Large intestine (tissue), 3 donors: ENCODE data around the gene C2CD3. TPM values are rescaled to one million over a fixed set of nuclear protein-coding genes. Genes with fewer than 3 reads are reported as not detected.
"Not testable (repeated sequence)": the region's sequence is repeated elsewhere in the genome, so short reads cannot be mapped to it uniquely, and the experiment has no call there.

Source experiments
- DNase-seq, 2 donors: peaks; one replicate each; pipeline versions ENCODE4 v3.0.0 to v3.0.0-alpha.2; 2013
- H3K27ac ChIP-seq: one replicate; pipeline ENCODE4 v1.5.1; 2013; ENCODE audit warnings: low read length
- H3K27me3 ChIP-seq: 2 replicates; pipeline ENCODE4 v1.6.1; 2013; ENCODE audit warnings: low read length; ENCODE audit not compliant: control insufficient read depth, insufficient read depth
- H3K36me3 ChIP-seq: 2 replicates; pipeline ENCODE4 v1.6.1; 2013; ENCODE audit warnings: low read length; ENCODE audit not compliant: control insufficient read depth, insufficient read depth
- H3K4me1 ChIP-seq: one replicate; pipeline ENCODE4 v1.6.1; 2013; ENCODE audit warnings: low read length; ENCODE audit not compliant: control insufficient read depth, insufficient read depth
- H3K4me3 ChIP-seq: one replicate; pipeline ENCODE4 v1.5.1; 2013; ENCODE audit warnings: low read length
- H3K9me3 ChIP-seq: one replicate; pipeline ENCODE4 v1.6.1; 2013; ENCODE audit warnings: mild to moderate bottlenecking, low read depth, low read length, moderate library complexity; ENCODE audit not compliant: control insufficient read depth
- WGBS: methylation state at CpG from one replicate; pipeline ENCODE4 v1.1.5; 2013; ENCODE audit warnings: low lambda C conversion rate; ENCODE audit not compliant: insufficient coverage; 5-methylcytosine and 5-hydroxymethylcytosine counted together
- polyA plus RNA-seq: library from polyadenylated mRNA; unstranded; fragments of 120-200 nt; gene quantifications from one replicate; pipeline ENCODE4 v1.2.1, GENCODE V29; 2013

The C2CD3 gene
- polyA plus RNA-seq, 1 donor, result 12.3 TPM

DNA sequence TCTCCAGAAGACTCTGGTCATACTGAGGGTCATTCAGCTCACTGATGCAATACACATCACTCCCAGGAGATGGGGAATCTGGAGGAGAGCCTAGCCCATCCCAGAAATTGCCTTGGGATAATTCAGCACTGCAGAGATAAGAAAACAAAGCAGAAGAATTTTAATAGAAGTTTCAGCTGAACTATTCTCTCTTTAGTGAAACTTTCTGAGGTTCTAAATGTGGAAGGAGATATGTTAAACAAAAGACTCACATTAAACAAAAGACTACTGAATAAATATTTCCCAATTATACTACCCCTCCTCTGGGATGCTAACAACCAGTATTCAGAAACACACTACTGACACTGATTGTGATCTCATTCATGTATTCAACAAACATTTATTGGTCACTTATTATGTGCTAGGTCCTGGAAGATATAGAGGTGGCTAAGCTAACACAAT lies 47.8 kb downstream of the C2CD3 start:
- Histone ChIP-seq H3K36me3 (no peaks in the 10 kb centered on the region), H3K9me3 (no peaks in the 10 kb centered on the region), H3K4me1 (no peaks in the 10 kb centered on the region), H3K27ac (no peak overlapping the region), H3K27me3 (no peaks in the 10 kb centered on the region), H3K4me3 (no peak overlapping the region)
- DNase-seq, result no peak

DNA sequence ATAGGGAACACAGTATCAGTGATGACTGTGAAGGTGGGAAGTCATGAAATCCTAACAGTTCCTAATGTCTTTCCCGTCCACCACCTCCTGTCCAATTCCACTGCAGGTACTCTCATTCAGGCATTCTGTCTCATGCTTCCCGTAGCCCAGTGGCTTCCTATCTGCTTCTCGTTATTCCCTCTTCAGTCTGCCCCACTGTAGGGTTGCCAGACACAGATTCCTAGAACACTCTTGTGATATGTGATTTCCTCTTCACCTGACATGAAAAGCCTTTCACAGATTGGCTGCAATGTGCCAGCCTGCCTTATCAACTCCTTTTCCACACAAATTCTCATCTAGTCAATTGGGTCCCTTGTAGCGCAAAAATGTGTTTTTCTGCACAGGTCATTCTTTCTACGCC lies 49.0 kb downstream of the C2CD3 start:
- Histone ChIP-seq H3K27me3 (no peaks in the 10 kb centered on the region), H3K9me3 (no peaks in the 10 kb centered on the region), H3K4me3 (no peak overlapping the region), H3K4me1 (no peaks in the 10 kb centered on the region), H3K36me3 (no peaks in the 10 kb centered on the region), H3K27ac (no peak overlapping the region)
- no peak for DNase-seq
- WGBS, result 96% methylated on average over 3 of the region's 5 CpGs

DNA sequence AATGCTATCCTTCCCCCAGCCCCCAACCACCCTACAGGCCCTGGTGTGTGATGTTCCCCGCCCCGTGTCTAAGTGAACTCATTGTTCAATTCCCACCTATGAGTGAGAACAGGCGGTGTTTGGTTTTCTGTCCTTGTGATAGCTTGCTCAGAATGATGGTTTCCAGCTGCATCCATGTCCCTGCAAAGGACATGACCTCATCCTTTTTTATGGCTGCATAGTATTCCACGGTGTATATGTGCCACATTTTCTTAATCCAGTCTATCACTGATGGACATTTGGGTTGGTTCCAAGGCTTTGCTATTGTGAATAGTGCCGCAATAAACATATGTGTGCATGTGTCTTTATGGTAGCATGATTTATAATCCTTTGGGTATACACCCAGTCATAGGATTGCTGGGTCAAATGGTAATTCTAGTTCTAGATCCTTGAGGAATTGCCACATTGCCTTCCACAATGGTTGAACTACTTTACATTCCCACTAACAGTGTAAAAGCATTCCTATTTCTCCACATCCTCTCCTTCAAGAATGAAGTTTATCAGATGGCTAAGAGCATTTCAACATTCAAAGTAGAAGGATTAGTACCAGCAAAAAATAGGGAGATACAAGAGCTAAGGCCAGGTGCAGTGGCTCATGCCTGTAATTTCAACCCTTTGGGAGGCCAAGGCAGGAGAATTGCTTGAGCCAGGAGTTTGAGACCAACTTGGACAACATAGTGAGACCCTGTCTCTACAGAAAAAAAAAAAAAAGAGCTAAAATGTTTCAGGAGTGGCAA lies 50.4 kb downstream of the C2CD3 start:
- H3K36me3 ChIP-seq, DNase-seq, H3K27ac ChIP-seq, H3K9me3 ChIP-seq, H3K4me3 ChIP-seq, H3K4me1 ChIP-seq, H3K27me3 ChIP-seq: not testable (repeated sequence)
- no CpG with 5 or more reads among the region's 5 CpGs for WGBS

- no peak for DNase-seq
- WGBS, result 98% methylated on average over 5 of the region's 12 CpGs
- no peak overlapping the region for H3K27ac ChIP-seq
- no peaks in the 10 kb centered on the region for H3K4me1 ChIP-seq
- H3K9me3 ChIP-seq, result no peaks in the 10 kb centered on the region
- no peaks in the 10 kb centered on the region for H3K27me3 ChIP-seq
- peaks cover 11% of the 10 kb centered on the region for H3K36me3 ChIP-seq
- no peak overlapping the region for H3K4me3 ChIP-seq
Measured at GRCh38 chr11:74116719-74117118, 54.1 kb downstream of the C2CD3 start.

DNA sequence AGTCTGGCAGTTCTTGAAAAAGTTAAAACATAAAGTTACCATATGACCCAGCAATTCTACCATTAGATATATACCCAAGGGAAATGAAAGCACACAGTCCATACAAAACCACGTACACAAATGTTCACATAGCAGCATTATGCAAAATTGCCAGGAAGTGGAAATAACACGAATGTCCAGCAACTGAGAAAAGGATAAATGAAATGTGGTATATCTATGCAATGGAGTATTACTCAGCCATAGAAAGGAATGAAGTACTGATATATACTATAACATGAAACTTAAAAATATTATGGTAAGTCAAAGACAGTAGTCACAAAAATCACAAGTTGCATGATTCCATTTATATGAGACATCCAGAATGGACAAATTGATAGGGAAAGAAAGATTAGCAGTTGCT lies 57.9 kb downstream of the C2CD3 start:
- Histone ChIP-seq H3K9me3 (no peaks in the 10 kb centered on the region), H3K36me3 (peaks cover 14% of the 10 kb centered on the region), H3K27me3 (no peaks in the 10 kb centered on the region), H3K27ac (no peak overlapping the region), H3K4me1 (no peaks in the 10 kb centered on the region), H3K4me3 (no peak overlapping the region)
- DNase-seq, result no peak
- WGBS, result 100% methylated on average over 2 of the region's 2 CpGs

DNA sequence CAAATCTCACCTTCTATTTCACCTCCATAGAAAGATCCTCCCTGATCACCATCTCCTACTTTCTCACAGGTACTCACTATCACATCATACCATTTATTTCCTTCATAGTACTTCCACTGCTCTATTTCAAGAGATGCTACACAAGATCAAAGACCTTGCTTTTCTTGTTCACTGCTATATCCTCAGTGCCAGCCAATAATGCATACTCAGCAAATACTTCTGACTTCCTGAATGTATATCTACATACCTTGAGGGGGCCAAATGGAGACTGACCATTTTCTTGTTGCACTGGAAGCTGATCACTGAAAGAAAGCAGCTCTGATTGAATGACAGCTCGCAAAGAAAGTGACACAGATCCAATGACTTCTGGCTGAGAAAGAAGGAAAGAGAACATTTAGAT lies 64.7 kb downstream of the C2CD3 start:
- H3K27me3 ChIP-seq, result no peaks in the 10 kb centered on the region
- no peak overlapping the region for H3K27ac ChIP-seq
- H3K9me3 ChIP-seq, result no peaks in the 10 kb centered on the region
- peaks cover 20% of the 10 kb centered on the region for H3K36me3 ChIP-seq
- H3K4me1 ChIP-seq, result no peaks in the 10 kb centered on the region
- no peak overlapping the region for H3K4me3 ChIP-seq
- 100% methylated on average over 1 of the region's 1 CpG for WGBS
- DNase-seq, result no peak

- no peaks in the 10 kb centered on the region for H3K9me3 ChIP-seq
- no peaks in the 10 kb centered on the region for H3K27me3 ChIP-seq
- no peak overlapping the region for H3K27ac ChIP-seq
- H3K4me1 ChIP-seq, result no peaks in the 10 kb centered on the region
- H3K36me3 ChIP-seq, result peaks cover 27% of the 10 kb centered on the region
- no peak for DNase-seq
- no peak overlapping the region for H3K4me3 ChIP-seq
Measured at GRCh38 chr11:74102321-74102720, 68.5 kb downstream of the C2CD3 start.

- no peak overlapping the region for H3K27ac ChIP-seq
- no peak overlapping the region for H3K4me3 ChIP-seq
- H3K36me3 ChIP-seq, result peaks cover 22% of the 10 kb centered on the region
- no peaks in the 10 kb centered on the region for H3K4me1 ChIP-seq
- no peaks in the 10 kb centered on the region for H3K9me3 ChIP-seq
- WGBS, result no CpG with 5 or more reads among the region's 1 CpG
- no peaks in the 10 kb centered on the region for H3K27me3 ChIP-seq
- DNase-seq, result no peak
Measured at GRCh38 chr11:74100735-74101134, 70.1 kb downstream of the C2CD3 start.

- Histone ChIP-seq H3K4me1 (no peaks in the 10 kb centered on the region), H3K36me3 (peaks cover 20% of the 10 kb centered on the region), H3K4me3 (no peak overlapping the region), H3K27ac (no peak overlapping the region), H3K9me3 (no peaks in the 10 kb centered on the region), H3K27me3 (no peaks in the 10 kb centered on the region)
- DNase-seq, result no peak
- WGBS, result no CpG with 5 or more reads among the region's 2 CpGs
Measured at GRCh38 chr11:74100231-74100630, 70.6 kb downstream of the C2CD3 start.

DNA sequence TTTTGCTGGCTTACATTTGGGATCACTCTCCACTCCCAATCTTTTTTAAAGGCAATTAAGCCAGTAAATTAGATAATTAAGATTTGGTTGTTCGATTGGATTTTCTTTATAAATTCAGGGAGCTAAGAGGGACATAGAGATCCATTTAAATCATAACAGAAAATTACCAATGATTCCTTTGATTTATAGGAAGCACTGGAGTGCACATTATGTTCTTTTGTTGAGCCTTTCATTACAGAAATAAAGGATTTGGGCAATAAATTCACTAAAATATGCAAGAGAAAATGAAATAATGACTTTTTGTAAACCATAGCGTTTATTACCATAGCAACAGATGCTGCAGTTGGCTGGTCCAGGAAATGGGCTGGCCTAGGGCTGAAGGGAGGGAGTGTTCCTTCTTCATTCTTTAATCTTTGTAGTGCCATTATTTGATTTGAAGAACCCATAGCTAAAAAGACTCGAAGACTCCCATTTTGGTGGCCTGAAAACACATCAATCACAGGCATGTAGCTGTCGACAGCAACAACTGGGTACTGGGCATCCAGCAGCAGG lies 73.0 kb downstream of the C2CD3 start:
- H3K9me3 ChIP-seq, result no peaks in the 10 kb centered on the region
- no peaks in the 10 kb centered on the region for H3K4me1 ChIP-seq
- H3K4me3 ChIP-seq, result no peak overlapping the region
- 80% methylated on average over 1 of the region's 4 CpGs for WGBS
- H3K27me3 ChIP-seq, result no peaks in the 10 kb centered on the region
- DNase-seq, result no peak
- peaks cover 27% of the 10 kb centered on the region for H3K36me3 ChIP-seq
- H3K27ac ChIP-seq, result no peak overlapping the region

DNA sequence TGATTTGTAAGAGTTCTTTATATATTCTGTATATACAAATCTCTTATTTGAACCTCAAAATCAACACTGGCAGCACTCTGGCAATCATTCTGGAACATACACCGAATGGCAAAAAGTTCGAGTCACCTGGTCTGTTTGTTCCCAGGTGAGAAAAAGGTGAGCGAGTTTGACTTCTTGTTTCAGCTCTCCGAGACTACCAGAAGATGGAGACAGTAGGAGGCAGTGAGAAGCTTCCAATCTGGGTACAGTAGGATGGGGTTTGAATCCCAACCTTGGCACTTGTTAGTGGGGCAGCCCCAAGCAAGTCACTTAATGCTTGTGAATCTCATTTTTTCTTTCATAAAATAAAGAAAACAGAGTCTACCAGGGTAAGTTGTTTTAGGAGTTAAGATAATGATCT lies 76.4 kb downstream of the C2CD3 start:
- Histone ChIP-seq H3K4me3 (no peak overlapping the region), H3K27me3 (no peaks in the 10 kb centered on the region), H3K36me3 (peaks cover 39% of the 10 kb centered on the region), H3K9me3 (no peaks in the 10 kb centered on the region), H3K4me1 (no peaks in the 10 kb centered on the region), H3K27ac (no peak overlapping the region)
- no CpG with 5 or more reads among the region's 4 CpGs for WGBS
- DNase-seq, result no peak
